GM21447 (cell line): ENCODE measurements around the gene SCARB2.

ENCODE experiments used
- ATAC-seq: cut with Tn5 transposase; IDR thresholded peaks from one replicate; pipeline ENCODE4 v1.9.1; 2021; ENCODE audit not compliant: unreplicated experiment

SCARB2 gene

GRCh38 chr4:76199664-76200211, 13.9 kb downstream of the SCARB2 start:
- ATAC-seq: peak; percentile 83

GRCh38 chr4:76198411-76199237, 15.0 kb downstream of the SCARB2 start:
- ATAC-seq: peak; percentile 47

DNA sequence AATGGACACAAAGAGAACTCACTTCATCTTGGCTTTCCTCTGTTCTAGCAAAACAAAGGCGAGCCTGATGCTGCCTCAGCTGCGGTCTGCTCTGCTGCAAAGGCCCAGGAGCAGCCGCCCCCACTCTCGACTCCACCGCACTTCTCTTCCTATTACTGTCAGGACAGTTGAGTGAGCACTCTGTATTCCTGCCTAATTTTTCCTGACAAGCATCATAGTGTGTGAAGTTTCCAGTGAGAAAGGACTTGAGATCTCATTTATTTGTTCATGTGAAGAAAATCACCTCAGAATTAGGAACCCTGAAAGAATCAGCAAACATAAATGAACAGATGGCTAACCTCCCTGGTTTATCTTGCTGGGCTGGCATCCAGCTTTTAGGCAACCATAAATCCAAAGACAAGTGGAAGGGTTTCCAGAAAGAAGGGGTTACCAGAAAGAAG, 15.6 kb downstream of the SCARB2 start:
- ATAC-seq: no peak

GRCh38 chr4:76197031-76197743, 16.4 kb downstream of the SCARB2 start:
- ATAC-seq: no peak

DNA sequence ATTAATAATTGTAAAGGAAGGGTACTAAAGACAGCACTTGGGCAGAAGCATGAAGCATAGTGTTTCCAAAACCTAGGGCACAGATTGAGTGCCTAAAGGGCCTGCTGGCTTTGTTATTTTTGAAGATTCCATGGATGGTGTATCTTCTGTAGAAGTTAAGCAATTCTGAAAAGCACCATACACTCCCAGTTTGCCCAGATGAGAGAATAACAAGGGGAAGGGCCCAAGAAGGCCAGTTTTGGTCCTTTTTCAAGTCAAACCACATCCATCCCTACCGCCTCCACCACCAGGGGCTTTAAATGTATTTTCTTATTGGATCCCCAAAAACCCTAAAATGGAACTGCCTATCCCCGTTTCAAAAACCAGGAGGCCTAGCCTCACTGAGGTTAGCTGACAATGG, 17.2 kb downstream of the SCARB2 start:
- ATAC-seq: no peak

DNA sequence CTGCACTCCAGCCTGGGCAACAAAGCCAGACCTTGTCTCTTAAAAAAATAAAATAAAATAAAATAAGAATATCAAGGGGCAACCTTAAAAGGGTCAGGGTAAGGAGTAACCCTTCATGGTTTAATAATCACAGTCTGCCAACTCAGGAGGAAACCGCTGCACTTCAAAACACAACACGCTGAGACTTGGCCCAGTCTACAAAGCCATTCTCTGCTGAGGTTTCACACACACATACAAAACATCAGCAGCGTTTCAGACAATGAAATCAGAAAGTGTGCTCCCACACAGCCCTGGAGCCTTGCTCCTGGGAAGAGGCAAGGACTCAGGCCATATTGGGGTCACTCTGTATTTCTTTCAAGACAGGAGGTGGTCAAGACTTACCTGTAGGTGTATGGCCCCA, 18.3 kb downstream of the SCARB2 start:
- no peak for ATAC-seq

DNA sequence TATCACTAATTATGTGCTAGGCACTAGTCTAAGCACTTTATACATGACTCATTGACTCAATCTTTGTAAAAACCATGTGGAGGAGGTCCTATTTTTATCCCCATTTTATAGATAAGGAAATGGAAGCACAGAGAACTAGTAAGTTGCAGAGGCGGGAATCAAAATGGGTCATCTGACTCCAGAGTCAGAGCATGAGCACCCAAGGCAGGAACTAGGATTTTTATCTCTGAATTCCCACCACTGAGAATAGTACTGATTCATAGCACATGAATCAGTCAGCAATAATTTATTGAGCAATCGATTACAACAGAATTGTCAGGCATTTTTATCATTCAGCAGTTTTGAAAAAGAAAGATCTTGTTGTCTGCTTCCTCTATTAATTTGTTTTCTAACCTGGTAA, 19.3 kb downstream of the SCARB2 start:
- ATAC-seq: no peak

DNA sequence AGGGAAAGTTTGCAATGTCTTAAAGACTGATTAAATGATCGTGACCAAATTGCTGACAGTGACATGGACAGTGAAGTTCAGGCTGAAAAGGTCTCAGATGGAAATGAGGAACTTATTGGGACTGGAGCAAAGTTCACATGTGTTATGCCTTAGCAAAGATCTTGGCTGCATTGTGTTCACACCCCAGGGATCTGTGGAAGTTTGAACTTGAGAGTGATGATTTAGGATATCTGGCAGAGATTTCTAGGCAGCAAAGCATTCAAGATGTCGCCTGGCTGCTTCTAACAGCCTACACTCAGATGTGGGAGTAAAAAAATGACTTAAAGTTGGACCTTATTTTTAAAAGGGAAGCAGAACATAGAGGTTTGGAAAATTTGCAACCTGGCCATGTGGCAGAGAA, 21.4 kb downstream of the SCARB2 start:
- ATAC-seq: no peak

- ATAC-seq: no peak
Measured at GRCh38 chr4:76188557-76188956, 25.1 kb downstream of the SCARB2 start.

GRCh38 chr4:76188149-76188548, 25.5 kb downstream of the SCARB2 start:
- no peak for ATAC-seq

GRCh38 chr4:76187152-76187551, 26.5 kb downstream of the SCARB2 start:
- no peak for ATAC-seq

DNA sequence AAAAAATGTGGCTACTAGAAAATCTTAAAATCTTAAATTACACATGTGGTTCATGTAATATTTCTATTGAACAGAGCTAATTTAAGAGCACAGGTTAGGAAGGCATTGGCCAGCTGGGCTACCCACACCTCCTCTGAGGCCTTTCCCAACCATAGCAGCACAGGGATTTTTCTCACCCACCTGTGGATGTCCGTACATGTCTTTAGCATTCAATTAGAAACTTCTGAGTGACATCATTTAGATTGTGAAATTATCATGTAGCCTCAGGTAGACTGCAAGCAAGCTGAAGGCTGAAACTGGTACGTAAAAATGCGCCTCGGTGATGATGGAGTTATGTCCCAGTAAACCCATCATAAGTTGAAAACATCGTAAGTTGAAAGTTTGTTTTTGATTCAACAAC, 31.2 kb downstream of the SCARB2 start:
- ATAC-seq: no peak

- peak; percentile 85 for ATAC-seq
Measured at GRCh38 chr4:76179398-76180318, 34.0 kb downstream of the SCARB2 start.

DNA sequence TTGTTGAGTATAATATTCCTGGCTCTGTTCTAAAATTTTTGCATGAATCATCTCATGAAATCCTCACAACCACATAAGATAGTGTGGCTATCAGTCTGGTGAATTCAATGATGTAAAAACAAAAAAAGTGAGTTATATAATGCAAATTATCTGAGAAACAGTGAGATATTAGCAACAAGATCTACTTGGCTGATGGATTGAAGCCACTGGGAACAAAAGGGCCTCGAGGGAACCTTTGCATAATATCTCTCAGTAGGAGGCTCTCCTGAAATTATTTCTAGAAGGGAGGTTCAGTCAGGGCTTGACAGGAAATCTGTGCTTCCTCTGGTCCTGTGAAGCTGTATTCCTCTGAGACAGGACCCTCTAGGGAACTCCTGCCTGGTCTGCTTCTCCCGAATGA, 35.3 kb downstream of the SCARB2 start:
- no peak for ATAC-seq

- no peak for ATAC-seq
Measured at GRCh38 chr4:76177709-76178108, 35.9 kb downstream of the SCARB2 start.

- ATAC-seq: no peak
Measured at GRCh38 chr4:76175336-76175735, 38.3 kb downstream of the SCARB2 start.

- ATAC-seq: no peak
Measured at GRCh38 chr4:76174216-76174615, 39.4 kb downstream of the SCARB2 start.

DNA sequence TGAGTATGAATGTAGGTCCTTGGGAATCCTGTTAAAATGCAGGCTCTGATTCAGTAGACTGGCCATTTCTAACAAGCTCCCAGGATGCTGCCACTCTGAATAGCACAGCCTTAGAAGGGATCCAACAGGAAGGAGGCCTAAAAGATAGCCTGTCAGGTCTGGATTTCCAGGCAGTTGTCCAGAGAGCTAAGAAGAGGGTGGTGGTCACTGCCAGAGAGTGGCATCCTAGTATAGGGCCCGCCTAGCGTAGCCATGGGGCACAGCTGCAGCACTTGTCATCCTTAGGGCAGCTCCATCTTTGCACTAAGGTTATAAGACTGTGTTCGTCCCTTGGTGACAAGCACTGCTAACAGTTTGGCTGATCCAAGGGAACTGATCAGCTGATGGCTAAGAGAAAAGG, 44.9 kb downstream of the SCARB2 start:
- ATAC-seq: no peak

DNA sequence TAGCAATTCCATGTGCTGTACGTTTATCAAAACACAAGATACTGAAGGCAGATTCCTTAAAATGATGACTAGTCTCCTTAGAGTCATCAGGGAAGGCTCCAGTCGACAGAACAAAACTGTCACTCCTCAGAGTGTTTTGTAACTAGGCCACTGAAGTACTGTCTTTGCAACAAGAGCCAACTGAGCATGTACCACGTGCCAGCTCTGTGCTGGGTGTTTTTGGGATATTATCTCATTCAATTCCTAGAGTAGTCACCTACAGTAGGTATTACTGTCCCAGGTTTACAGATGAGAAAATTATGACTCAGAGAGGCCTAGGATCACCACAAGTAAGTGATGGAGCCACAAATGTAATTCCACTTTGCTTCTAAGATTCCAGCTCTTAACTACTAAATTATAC, 47.1 kb downstream of the SCARB2 start:
- ATAC-seq: no peak

DNA sequence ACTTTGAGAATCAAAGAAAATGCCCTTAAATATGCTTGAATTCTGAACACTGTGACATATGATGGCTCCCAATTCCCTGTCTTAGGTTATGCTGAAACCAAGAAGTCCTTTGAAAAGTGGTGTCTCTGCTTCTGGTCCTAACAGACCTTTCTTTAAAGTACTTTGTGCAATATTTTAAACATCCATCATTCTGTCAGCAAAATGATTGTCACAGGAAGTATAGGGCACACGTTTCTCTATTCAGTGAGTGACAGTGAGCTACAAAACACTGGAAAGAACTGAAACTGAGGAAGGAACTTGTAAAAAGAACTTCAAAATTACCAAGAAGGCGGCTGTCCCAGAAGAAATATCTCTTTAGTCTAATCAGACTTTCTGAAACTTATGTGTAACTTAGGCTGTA, 53.3 kb downstream of the SCARB2 start:
- ATAC-seq: no peak

DNA sequence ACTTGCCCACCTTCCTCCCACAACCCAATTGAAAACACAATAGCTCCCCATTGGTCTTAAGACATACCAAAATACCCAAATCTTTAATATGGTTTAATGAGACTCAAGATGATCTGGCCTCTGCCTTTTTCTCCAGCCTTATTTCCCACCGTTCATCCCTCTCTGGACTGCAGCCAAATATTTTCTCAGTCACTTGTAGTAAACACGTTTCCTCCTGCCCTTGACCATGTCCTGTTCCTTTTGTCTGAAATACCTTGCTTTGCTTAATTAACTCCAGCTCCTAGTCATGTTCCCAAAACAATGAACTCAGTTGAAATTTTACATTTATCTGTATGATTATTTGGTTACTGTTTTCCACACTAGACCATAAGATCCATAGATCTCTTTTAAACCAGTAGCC, 57.0 kb downstream of the SCARB2 start:
- ATAC-seq: no peak
